Measurements from ENCODE around the gene ATP10A. TPM values are rescaled to one million over a fixed set of nuclear protein-coding genes. Genes with fewer than 3 reads are reported as not detected.

The ATP10A gene
- polyA plus RNA-seq, 1 donor (not counting 4 experiments of a cell fraction or from before 2014, with no cell fraction given) = not detected

- TF ChIP-seq EZH2 (IDR thresholded peaks at IDR 0.05; ENCODE audit: low read length) = no peak
- Histone ChIP-seq H3K9ac (ENCODE audit: control insufficient read depth, extremely low read depth, insufficient read depth, low read length) (no peak overlapping the region), H3K9me3 (ENCODE audit: control insufficient read depth, low read depth, low read length) (peaks cover 2% of the 10 kb centered on the region), H3K27me3 (ENCODE audit: control insufficient read depth, extremely low read depth, insufficient read depth, low read length) (no peaks in the 10 kb centered on the region), H3K36me3 (ENCODE audit: control insufficient read depth in 2 of 2, extremely low read depth in 1 of 2, insufficient read depth in 2 of 2, low read length in 2 of 2) (no peaks in the 10 kb centered on the region), H2AFZ (ENCODE audit: control insufficient read depth, low read length) (no peak overlapping the region), H3K79me2 (ENCODE audit: control insufficient read depth, insufficient read depth, low read length) (no peaks in the 10 kb centered on the region), H3K9me1 (ENCODE audit: control insufficient read depth, extremely low read depth, insufficient read depth, low read length) (no peaks in the 10 kb centered on the region), H3K4me3 (ENCODE audit: control insufficient read depth in 2 of 3, extremely low read depth in 1 of 3, insufficient read depth in 2 of 3, low read depth in 1 of 3, low read length in 3 of 3) (no peak overlapping the region), H3K4me2 (ENCODE audit: control insufficient read depth, extremely low read depth, insufficient read depth, low read depth, low read length) (no peak overlapping the region), H3K4me1 (ENCODE audit: control insufficient read depth, extremely low read depth, insufficient read depth, low read length) (no peaks in the 10 kb centered on the region), H4K20me1 (ENCODE audit: control insufficient read depth, extremely low read depth, insufficient read depth, low read length) (no peaks in the 10 kb centered on the region), H3K27ac (ENCODE audit: control insufficient read depth, insufficient read depth, low read length) (no peak overlapping the region)
- DNase-seq (ENCODE audit: low read depth, low spot score) (no peak), FAIRE-seq (no peak)
- dilution Hi-C loops (cut with MboI; ENCODE audit: extremely low pct_ligation_motif_present, low sequenced_read_pairs) = no loop called here
Observed at GRCh38 chr15:25874379-25874778, 11.3 kb upstream of the ATP10A start.

- no peak for FAIRE-seq
- no peak overlapping the region for H3K4me3 ChIP-seq (ENCODE audit: control insufficient read depth in 2 of 3, extremely low read depth in 1 of 3, insufficient read depth in 2 of 3, low read depth in 1 of 3, low read length in 3 of 3)
Observed at GRCh38 chr15:25871403-25871802, 8.3 kb upstream of the ATP10A start.

More at GRCh38 chr15:25871403-25871802, 8.3 kb upstream of the ATP10A start:
- H3K79me2 ChIP-seq (ENCODE audit: control insufficient read depth, insufficient read depth, low read length) = no peaks in the 10 kb centered on the region
- TF ChIP-seq EZH2 (IDR thresholded peaks at IDR 0.05; ENCODE audit: low read length) (no peak), CTCF (optimal IDR thresholded peaks at IDR 0.05 in 1 of 3, IDR thresholded peaks at IDR 0.05 in 1 of 3, conservative IDR thresholded peaks at IDR 0.05 in 1 of 3; ENCODE audit: extremely low read depth in 1 of 3, insufficient read depth in 2 of 3, low read length in 3 of 3) (no peak)
- no peak overlapping the region for H3K4me2 ChIP-seq (ENCODE audit: control insufficient read depth, extremely low read depth, insufficient read depth, low read depth, low read length)
- no peaks in the 10 kb centered on the region for H3K36me3 ChIP-seq (ENCODE audit: control insufficient read depth in 2 of 2, extremely low read depth in 1 of 2, insufficient read depth in 2 of 2, low read length in 2 of 2)
- H4K20me1 ChIP-seq (ENCODE audit: control insufficient read depth, extremely low read depth, insufficient read depth, low read length) = no peaks in the 10 kb centered on the region
- H3K27me3 ChIP-seq (ENCODE audit: control insufficient read depth, extremely low read depth, insufficient read depth, low read length) = no peaks in the 10 kb centered on the region
- no peaks in the 10 kb centered on the region for H3K4me1 ChIP-seq (ENCODE audit: control insufficient read depth, extremely low read depth, insufficient read depth, low read length)
- dilution Hi-C loops (cut with MboI; ENCODE audit: extremely low pct_ligation_motif_present, low sequenced_read_pairs) = no loop called here
- DNase-seq (ENCODE audit: low read depth, low spot score) = no peak
- H3K9me1 ChIP-seq (ENCODE audit: control insufficient read depth, extremely low read depth, insufficient read depth, low read length) = no peaks in the 10 kb centered on the region
- H3K9ac ChIP-seq (ENCODE audit: control insufficient read depth, extremely low read depth, insufficient read depth, low read length) = no peak overlapping the region
- peaks cover 1% of the 10 kb centered on the region for H3K9me3 ChIP-seq (ENCODE audit: control insufficient read depth, low read depth, low read length)
- no peak overlapping the region for H2AFZ ChIP-seq (ENCODE audit: control insufficient read depth, low read length)
- no peak overlapping the region for H3K27ac ChIP-seq (ENCODE audit: control insufficient read depth, insufficient read depth, low read length)
